ENCODE measurements around the gene R3HDM4. TPM values are rescaled to one million over a fixed set of nuclear protein-coding genes. Genes with fewer than 3 reads are reported as not detected.

R3HDM4 gene
- total and polyA plus RNA-seq, 9 of the 15 experiments (the other 6 are each of a cell fraction or from before 2014, with no cell fraction given) = 3.2 to 154 (median 59.0) TPM

- TF ChIP-seq, protein P1, sequence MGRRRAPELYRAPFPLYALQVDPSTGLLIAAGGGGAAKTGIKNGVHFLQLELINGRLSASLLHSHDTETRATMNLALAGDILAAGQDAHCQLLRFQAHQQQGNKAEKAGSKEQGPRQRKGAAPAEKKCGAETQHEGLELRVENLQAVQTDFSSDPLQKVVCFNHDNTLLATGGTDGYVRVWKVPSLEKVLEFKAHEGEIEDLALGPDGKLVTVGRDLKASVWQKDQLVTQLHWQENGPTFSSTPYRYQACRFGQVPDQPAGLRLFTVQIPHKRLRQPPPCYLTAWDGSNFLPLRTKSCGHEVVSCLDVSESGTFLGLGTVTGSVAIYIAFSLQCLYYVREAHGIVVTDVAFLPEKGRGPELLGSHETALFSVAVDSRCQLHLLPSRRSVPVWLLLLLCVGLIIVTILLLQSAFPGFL (CRISPR knock-in tag; IDR thresholded peaks at IDR 0.05) = no peak
- TF ChIP-seq SRSF3 (IDR thresholded peaks at IDR 0.05; ENCODE audit: insufficient read depth, low read length) = no peak
- 0 out of 2 replicates have a peak, but pooled peaks have one; percentile 15 for TF ChIP-seq SMARCA4 (IDR thresholded peaks at IDR 0.05)
- TF ChIP-seq EP400 (IDR thresholded peaks at IDR 0.05) = peak; percentile 55; the same call in 1 of the 2 replicates
- no peak for TF ChIP-seq ILK (tag; IDR thresholded peaks at IDR 0.05; ENCODE audit: borderline replicate concordance, low read depth)
- no peak for TF ChIP-seq ZNF551 (CRISPR knock-in tag; IDR thresholded peaks at IDR 0.05)
- no peak for TF ChIP-seq U2AF2 (optimal IDR thresholded peaks at IDR 0.05; ENCODE audit: low read depth, low read length)
- TF ChIP-seq MITF (IDR thresholded peaks at IDR 0.05) = no peak
- no peak for TF ChIP-seq ZNF277 (CRISPR knock-in tag; IDR thresholded peaks at IDR 0.05; ENCODE audit: borderline replicate concordance)
- no peak for TF ChIP-seq CREBBP (IDR thresholded peaks at IDR 0.05; ENCODE audit: low read depth, low read length)
- TF ChIP-seq ZNF589 (CRISPR knock-in tag; IDR thresholded peaks at IDR 0.05; ENCODE audit: low read depth) = no peak
- TF ChIP-seq CBX5 (IDR thresholded peaks at IDR 0.05; ENCODE audit: borderline replicate concordance, low read depth) = no peak
- no peak for TF ChIP-seq TRIM25 (IDR thresholded peaks at IDR 0.05; ENCODE audit: borderline replicate concordance)
- no peak for TF ChIP-seq MCM3 (IDR thresholded peaks at IDR 0.05)
- no peak for TF ChIP-seq CAMTA2 (CRISPR knock-in tag; conservative IDR thresholded peaks at IDR 0.05)
- peak; percentile 65 for TF ChIP-seq SAP30 (IDR thresholded peaks at IDR 0.05; ENCODE audit: borderline replicate concordance, insufficient read depth, low read depth, low read length, poor library complexity, severe bottlenecking)
- no peak; the same call in none of the 2 replicates for TF ChIP-seq MYC (IDR thresholded peaks at IDR 0.05; ENCODE audit: low read depth, low read length)
- TF ChIP-seq MYC (CRISPR knock-in tag; IDR thresholded peaks at IDR 0.05; ENCODE audit: borderline replicate concordance, low read depth) = no peak
- TF ChIP-seq PATZ1 (CRISPR knock-in tag; IDR thresholded peaks at IDR 0.05; ENCODE audit: borderline replicate concordance) = no peak
These were observed 12.7 kb upstream of the R3HDM4 start, which contains the start of gene ARID3A (continued) for GRCh38 chr19:925526-926322.

Data from K562 (cell line).